ENCODE results near the gene EDIL3.

GRCh38 chr5:83919071-83920041 is 465.3 kb downstream of the EDIL3 start:
- TF ChIP-seq, protein P1, sequence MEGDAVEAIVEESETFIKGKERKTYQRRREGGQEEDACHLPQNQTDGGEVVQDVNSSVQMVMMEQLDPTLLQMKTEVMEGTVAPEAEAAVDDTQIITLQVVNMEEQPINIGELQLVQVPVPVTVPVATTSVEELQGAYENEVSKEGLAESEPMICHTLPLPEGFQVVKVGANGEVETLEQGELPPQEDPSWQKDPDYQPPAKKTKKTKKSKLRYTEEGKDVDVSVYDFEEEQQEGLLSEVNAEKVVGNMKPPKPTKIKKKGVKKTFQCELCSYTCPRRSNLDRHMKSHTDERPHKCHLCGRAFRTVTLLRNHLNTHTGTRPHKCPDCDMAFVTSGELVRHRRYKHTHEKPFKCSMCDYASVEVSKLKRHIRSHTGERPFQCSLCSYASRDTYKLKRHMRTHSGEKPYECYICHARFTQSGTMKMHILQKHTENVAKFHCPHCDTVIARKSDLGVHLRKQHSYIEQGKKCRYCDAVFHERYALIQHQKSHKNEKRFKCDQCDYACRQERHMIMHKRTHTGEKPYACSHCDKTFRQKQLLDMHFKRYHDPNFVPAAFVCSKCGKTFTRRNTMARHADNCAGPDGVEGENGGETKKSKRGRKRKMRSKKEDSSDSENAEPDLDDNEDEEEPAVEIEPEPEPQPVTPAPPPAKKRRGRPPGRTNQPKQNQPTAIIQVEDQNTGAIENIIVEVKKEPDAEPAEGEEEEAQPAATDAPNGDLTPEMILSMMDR (IDR thresholded peaks at IDR 0.05; ENCODE audit: low read length) = no peak
- TF ChIP-seq EZH2 (IDR thresholded peaks at IDR 0.05; ENCODE audit: borderline replicate concordance, low read length) = no peak

All from OCI-LY1 (cell line).